Subcutaneous abdominal adipose tissue (tissue), 5 donors: Measurements from ENCODE around the gene CUBN.

ENCODE experiments used
- H3K27ac ChIP-seq: one replicate; pipeline ENCODE4 v1.7.0; 2013; ENCODE audit warnings: low read depth, mild to moderate bottlenecking, inconsistent platforms, low read length, moderate library complexity
- H3K27me3 ChIP-seq, 5 donors: one replicate each; pipeline ENCODE4 v1.7.0; 2013; ENCODE audit warnings: low read length in 5 of 5, inconsistent platforms in 1 of 5; ENCODE audit not compliant: control insufficient read depth in 5 of 5, insufficient read depth in 4 of 5
- H3K36me3 ChIP-seq, 5 donors: one replicate each; pipeline ENCODE4 v1.7.0; 2013; ENCODE audit warnings: low read length in 5 of 5; ENCODE audit not compliant: control insufficient read depth in 5 of 5, insufficient read depth in 5 of 5
- H3K4me1 ChIP-seq, 5 donors: one replicate each; pipeline ENCODE4 v1.7.0; 2013; ENCODE audit warnings: low read length in 5 of 5, mild to moderate bottlenecking in 3 of 5, moderate library complexity in 1 of 5; ENCODE audit not compliant: control insufficient read depth in 5 of 5, insufficient read depth in 5 of 5
- H3K4me3 ChIP-seq, 5 donors: one replicate each; pipeline ENCODE4 v1.7.0; 2013; ENCODE audit warnings: low read length in 5 of 5, low read depth in 1 of 5
- H3K9ac ChIP-seq, 5 donors: one replicate each; pipeline ENCODE4 v1.7.0; 2013; ENCODE audit warnings: low read length in 5 of 5, mild to moderate bottlenecking in 4 of 5, moderate library complexity in 3 of 5
- H3K9me3 ChIP-seq, 5 donors: one replicate each; pipeline ENCODE4 v1.7.0; 2013; ENCODE audit warnings: low read length in 5 of 5; ENCODE audit not compliant: control insufficient read depth in 5 of 5
- donor health status: healthy.
- donor health status: healthy.
- donor health status: healthy.
- donor health status: healthy.
- donor health status: healthy.

The CUBN gene

GRCh38 chr10:16952080-16952479 lies 177.5 kb downstream of the CUBN start:
- no peak overlapping the region for H3K27ac ChIP-seq

DNA sequence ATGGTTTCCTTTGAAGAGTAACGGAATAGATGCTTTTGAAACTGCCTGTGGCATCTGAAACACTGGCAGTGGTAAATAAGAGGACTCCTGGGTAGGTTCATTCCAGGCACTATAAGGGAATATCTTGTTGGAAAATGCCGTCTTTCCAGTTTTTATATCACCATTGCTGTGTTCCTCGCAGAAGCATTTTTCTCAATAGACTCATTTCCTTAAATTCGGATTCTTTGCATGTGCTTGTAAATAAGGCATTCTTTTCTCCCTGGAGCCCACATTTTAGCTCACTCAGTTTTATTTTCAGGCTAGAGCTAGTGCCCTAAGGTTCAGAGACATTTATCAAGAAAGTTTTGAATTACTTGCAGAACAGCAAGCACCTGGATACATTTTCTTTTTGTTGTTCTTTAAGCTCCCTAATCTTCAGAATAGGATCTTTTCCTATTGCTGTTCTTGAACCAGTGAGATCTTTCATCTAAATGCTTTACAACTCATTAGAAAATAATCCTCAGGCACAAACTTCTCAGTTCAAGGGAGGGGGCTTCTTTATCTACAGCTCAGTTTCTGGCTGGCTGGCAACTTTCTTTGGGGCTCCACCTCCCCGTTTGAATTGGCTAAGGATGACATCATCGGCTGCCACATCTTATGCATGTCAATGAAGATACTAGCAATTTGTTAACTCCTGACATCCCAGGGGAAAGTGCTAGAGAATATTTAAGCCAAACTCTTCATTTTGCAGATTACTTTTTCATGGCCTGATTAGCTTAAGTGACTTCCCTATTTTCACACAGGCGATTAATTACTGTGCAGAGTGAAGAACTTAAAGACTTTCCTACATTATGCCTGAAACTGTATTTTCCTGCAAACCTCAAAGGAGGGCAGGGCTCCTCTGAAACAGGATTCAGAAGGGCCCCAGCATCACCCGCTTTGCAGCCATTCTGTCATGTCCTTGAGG lies 178.7 kb downstream of the CUBN start:
- peaks cover 0 to 21% (median 0%) of the 10 kb centered on the region in 5 donors for H3K4me1 ChIP-seq
- no peaks in the 10 kb centered on the region for H3K27me3 ChIP-seq
- no peak overlapping the region for H3K4me3 ChIP-seq
- H3K36me3 ChIP-seq, result peaks cover 0 to 4% (median 0%) of the 10 kb centered on the region in 5 donors
- no peak overlapping the region for H3K9ac ChIP-seq
- H3K27ac ChIP-seq, result no peak overlapping the region
- H3K9me3 ChIP-seq, result no peaks in the 10 kb centered on the region

More at GRCh38 chr10:16952080-16952479, 177.5 kb downstream of the CUBN start:
- Histone ChIP-seq H3K9me3 (no peaks in the 10 kb centered on the region), H3K9ac (no peak overlapping the region), H3K4me3 (no peak overlapping the region), H3K4me1 (peaks cover 0 to 21% (median 0%) of the 10 kb centered on the region in 5 donors), H3K36me3 (peaks cover 0 to 4% (median 0%) of the 10 kb centered on the region in 5 donors), H3K27me3 (no peaks in the 10 kb centered on the region)

- Histone ChIP-seq H3K9me3 (no peaks in the 10 kb centered on the region), H3K27ac (no peak overlapping the region), H3K36me3 (peaks cover 0 to 4% (median 0%) of the 10 kb centered on the region in 5 donors), H3K9ac (no peak overlapping the region), H3K4me1 (peaks cover 0 to 21% (median 0%) of the 10 kb centered on the region in 5 donors), H3K27me3 (no peaks in the 10 kb centered on the region), H3K4me3 (no peak overlapping the region)
Measured at GRCh38 chr10:16949816-16950215, 179.8 kb downstream of the CUBN start.

GRCh38 chr10:16948361-16948760 lies 181.2 kb downstream of the CUBN start:
- Histone ChIP-seq H3K4me3 (no peak overlapping the region), H3K36me3 (peaks cover 0 to 4% (median 0%) of the 10 kb centered on the region in 5 donors), H3K27me3 (no peaks in the 10 kb centered on the region), H3K9ac (no peak overlapping the region), H3K27ac (no peak overlapping the region), H3K4me1 (peaks cover 0 to 23% (median 12%) of the 10 kb centered on the region in 5 donors), H3K9me3 (no peaks in the 10 kb centered on the region)

GRCh38 chr10:16947069-16947468 lies 182.5 kb downstream of the CUBN start:
- no peak overlapping the region for H3K27ac ChIP-seq
- no peaks in the 10 kb centered on the region for H3K9me3 ChIP-seq
- peaks cover 0 to 4% (median 0%) of the 10 kb centered on the region in 5 donors for H3K36me3 ChIP-seq
- no peak overlapping the region for H3K4me3 ChIP-seq
- H3K4me1 ChIP-seq, result peaks cover 0 to 18% (median 11%) of the 10 kb centered on the region in 5 donors
- no peaks in the 10 kb centered on the region for H3K27me3 ChIP-seq
- no peak overlapping the region for H3K9ac ChIP-seq

GRCh38 chr10:16945593-16945992 lies 184.0 kb downstream of the CUBN start:
- no peaks in the 10 kb centered on the region for H3K9me3 ChIP-seq

DNA sequence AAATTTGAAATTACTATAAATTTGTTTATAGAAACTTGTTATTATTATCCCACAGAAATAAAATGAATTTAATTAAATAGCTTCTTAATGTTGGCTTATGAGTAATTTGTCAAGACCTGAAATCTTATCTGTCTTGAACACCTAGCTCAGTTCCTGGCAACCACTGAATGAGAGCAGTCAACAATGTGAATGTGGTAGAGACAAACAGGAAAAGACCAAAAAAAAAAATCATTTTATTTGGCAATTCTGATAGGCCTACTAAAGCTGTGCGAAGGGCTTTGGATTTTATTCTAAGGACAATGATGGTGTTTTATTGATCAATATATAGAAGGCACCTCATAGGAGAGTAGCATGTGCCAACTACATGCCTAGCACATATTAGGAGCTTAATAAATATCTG lies 184.6 kb downstream of the CUBN start:
- Histone ChIP-seq H3K27ac (no peak overlapping the region), H3K4me1 (peaks cover 0 to 13% (median 7%) of the 10 kb centered on the region in 5 donors), H3K36me3 (no peaks in the 10 kb centered on the region), H3K27me3 (no peaks in the 10 kb centered on the region), H3K9ac (no peak overlapping the region), H3K9me3 (no peaks in the 10 kb centered on the region), H3K4me3 (no peak overlapping the region)

More at GRCh38 chr10:16945593-16945992, 184.0 kb downstream of the CUBN start:
- H3K27ac ChIP-seq, result no peak overlapping the region
- no peak overlapping the region for H3K4me3 ChIP-seq
- H3K4me1 ChIP-seq, result peaks cover 0 to 13% (median 7%) of the 10 kb centered on the region in 5 donors
- H3K9ac ChIP-seq, result no peak overlapping the region
- H3K36me3 ChIP-seq, result peaks cover 0 to under 1% (median 0%) of the 10 kb centered on the region in 5 donors
- no peaks in the 10 kb centered on the region for H3K27me3 ChIP-seq

DNA sequence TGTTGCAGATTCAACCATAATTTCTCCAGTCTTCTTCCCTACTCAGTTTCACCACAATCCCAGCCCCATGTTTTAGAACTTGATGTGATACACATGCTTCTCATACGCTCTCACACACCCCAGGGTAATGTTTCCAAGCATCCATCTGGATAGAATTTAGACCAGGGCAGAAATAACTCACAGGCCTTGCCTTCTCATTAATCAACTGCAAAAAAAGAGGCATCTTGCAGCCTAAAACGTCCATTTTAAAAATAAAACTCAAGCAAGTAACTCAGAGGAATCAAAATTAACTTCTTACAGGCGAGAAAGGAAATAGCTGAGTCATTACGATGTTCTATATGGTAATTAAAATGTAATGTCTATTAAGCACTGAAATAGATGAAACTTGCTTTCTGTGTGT lies 185.2 kb downstream of the CUBN start:
- Histone ChIP-seq H3K27me3 (no peaks in the 10 kb centered on the region), H3K27ac (peak overlapping the region; percentile 25)

DNA sequence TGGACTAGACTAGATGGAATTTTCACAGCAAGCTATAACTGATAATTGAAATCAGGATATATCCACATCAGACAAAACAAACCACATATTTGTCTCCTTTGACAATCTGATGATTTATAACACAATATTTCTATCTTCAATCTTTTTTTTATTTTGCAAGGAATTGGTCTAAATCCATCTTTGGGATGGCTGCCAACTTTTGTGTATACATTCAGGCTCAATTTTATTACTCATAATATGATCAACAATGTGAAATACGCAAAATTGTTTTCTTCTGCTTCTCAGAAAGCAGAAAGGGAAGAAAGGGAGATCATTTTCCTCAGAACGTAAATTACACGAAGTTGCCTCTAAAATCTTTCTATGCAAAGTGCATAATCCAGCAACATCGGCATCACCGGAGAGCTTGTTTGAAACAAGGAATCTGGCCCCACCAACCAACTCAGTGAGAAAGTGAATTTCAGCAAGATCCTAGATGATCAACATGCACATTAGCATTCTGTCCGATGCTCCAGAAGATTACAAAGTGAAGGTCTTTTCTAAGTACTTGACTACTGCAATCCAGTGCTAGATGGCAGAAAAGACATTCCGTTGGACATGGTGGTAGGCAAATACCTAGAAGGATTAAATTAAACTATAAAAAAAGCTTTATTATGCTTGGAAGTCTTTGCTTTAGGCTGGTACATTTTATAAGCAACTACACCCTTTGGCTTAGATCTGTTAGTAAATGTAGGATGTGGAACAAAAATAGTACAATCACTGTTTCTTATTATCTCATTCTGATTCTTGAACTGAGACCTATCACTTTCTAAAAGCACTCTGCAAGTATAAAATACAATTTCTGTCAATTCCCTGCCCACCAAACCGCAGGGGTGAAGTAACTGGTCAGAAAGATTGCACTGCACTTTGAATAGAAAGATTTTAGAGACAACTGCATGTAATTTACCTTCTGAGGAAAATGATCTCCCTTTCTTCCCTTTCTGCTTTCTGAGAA lies 186.0 kb downstream of the CUBN start:
- Histone ChIP-seq H3K4me3 (no peak overlapping the region), H3K27me3 (no peaks in the 10 kb centered on the region), H3K4me1 (peaks cover 0 to 13% (median 7%) of the 10 kb centered on the region in 5 donors), H3K9me3 (no peaks in the 10 kb centered on the region), H3K27ac (peak overlapping the region; percentile 25), H3K36me3 (no peaks in the 10 kb centered on the region), H3K9ac (no peak overlapping the region)

More for the DNA sequence above, 185.2 kb downstream of the CUBN start:
- H3K9ac ChIP-seq, result no peak overlapping the region
- no peaks in the 10 kb centered on the region for H3K9me3 ChIP-seq
- peaks cover 0 to 13% (median 7%) of the 10 kb centered on the region in 5 donors for H3K4me1 ChIP-seq
- H3K4me3 ChIP-seq, result no peak overlapping the region
- no peaks in the 10 kb centered on the region for H3K36me3 ChIP-seq
